ENCODE measurements around the gene SGMS2. TPM values are rescaled to one million over a fixed set of nuclear protein-coding genes. Genes with fewer than 3 reads are reported as not detected.

Gene SGMS2
- total and polyA plus RNA-seq, 2 donors from 2014 or later, result 5.3 to 67.7 TPM

- H3K9me3 ChIP-seq (ENCODE audit: control insufficient read depth in 2 of 3, insufficient read depth in 1 of 3, low read length in 3 of 3), result no peaks in the 10 kb centered on the region
- TF ChIP-seq CTCF (IDR thresholded peaks at IDR 0.05; ENCODE audit: borderline replicate concordance, extremely low read depth, insufficient read depth), result no peak
- H3K4me3 ChIP-seq (ENCODE audit: low read length in 3 of 3), result no peak overlapping the region
- intact Hi-C loops (cut with DNase I), result no loop called here
- H3K9ac ChIP-seq (ENCODE audit: low read length in 3 of 3), result peak overlapping the region in 1 of 3 donors; percentile 16
- DNase-seq (no peak), FAIRE-seq (no peak)
- H3K27me3 ChIP-seq (ENCODE audit: control insufficient read depth, insufficient read depth, low read length), result no peaks in the 10 kb centered on the region
- peaks cover 0 to 12% (median 9%) of the 10 kb centered on the region in 3 donors for H3K4me1 ChIP-seq (ENCODE audit: control insufficient read depth in 2 of 3, insufficient read depth in 2 of 3, low read depth in 1 of 3, low read length in 3 of 3)
- H3K36me3 ChIP-seq (ENCODE audit: control insufficient read depth in 2 of 3, insufficient read depth in 3 of 3, low read length in 3 of 3), result no peaks in the 10 kb centered on the region
- peak overlapping the region in 1 of 2 donors; percentile 11 for H3K27ac ChIP-seq (ENCODE audit: low read depth in 2 of 2, low read length in 2 of 2)
These were observed 3.8 kb downstream of the SGMS2 start for GRCh38 chr4:107828315-107829090.

GRCh38 chr4:107831140-107831539 is 6.4 kb downstream of the SGMS2 start:
- peaks cover 0 to 18% (median 5%) of the 10 kb centered on the region in 3 donors for H3K4me1 ChIP-seq (ENCODE audit: control insufficient read depth in 2 of 3, insufficient read depth in 2 of 3, low read depth in 1 of 3, low read length in 3 of 3)

GRCh38 chr4:107832275-107832807 is 7.6 kb downstream of the SGMS2 start:
- TF ChIP-seq CTCF (IDR thresholded peaks at IDR 0.05; ENCODE audit: borderline replicate concordance, extremely low read depth, insufficient read depth), result no peak
- intact Hi-C loops (cut with DNase I), result no loop called here
- Histone ChIP-seq H3K9ac (ENCODE audit: low read length in 3 of 3) (no peak overlapping the region), H3K27me3 (ENCODE audit: control insufficient read depth, insufficient read depth, low read length) (no peaks in the 10 kb centered on the region), H3K4me3 (ENCODE audit: low read length in 3 of 3) (no peak overlapping the region), H3K27ac (ENCODE audit: low read depth in 2 of 2, low read length in 2 of 2) (no peak overlapping the region), H3K36me3 (ENCODE audit: control insufficient read depth in 2 of 3, insufficient read depth in 3 of 3, low read length in 3 of 3) (no peaks in the 10 kb centered on the region), H3K4me1 (ENCODE audit: control insufficient read depth in 2 of 3, insufficient read depth in 2 of 3, low read depth in 1 of 3, low read length in 3 of 3) (peaks cover 0 to 18% (median 5%) of the 10 kb centered on the region in 3 donors), H3K9me3 (ENCODE audit: control insufficient read depth in 2 of 3, insufficient read depth in 1 of 3, low read length in 3 of 3) (no peaks in the 10 kb centered on the region)
- FAIRE-seq, result no peak
- no peak for DNase-seq

More at GRCh38 chr4:107831140-107831539, 6.4 kb downstream of the SGMS2 start:
- FAIRE-seq (no peak), DNase-seq (no peak)
- Histone ChIP-seq H3K4me3 (ENCODE audit: low read length in 3 of 3) (no peak overlapping the region), H3K9ac (ENCODE audit: low read length in 3 of 3) (no peak overlapping the region), H3K27me3 (ENCODE audit: control insufficient read depth, insufficient read depth, low read length) (no peaks in the 10 kb centered on the region), H3K36me3 (ENCODE audit: control insufficient read depth in 2 of 3, insufficient read depth in 3 of 3, low read length in 3 of 3) (no peaks in the 10 kb centered on the region), H3K27ac (ENCODE audit: low read depth in 2 of 2, low read length in 2 of 2) (peak overlapping the region in 1 of 2 donors; percentile 17), H3K9me3 (ENCODE audit: control insufficient read depth in 2 of 3, insufficient read depth in 1 of 3, low read length in 3 of 3) (no peaks in the 10 kb centered on the region)
- intact Hi-C loops (cut with DNase I), result no loop called here
- TF ChIP-seq CTCF (IDR thresholded peaks at IDR 0.05; ENCODE audit: borderline replicate concordance, extremely low read depth, insufficient read depth), result no peak
